HepG2 (cell line): ENCODE results near the gene ZNF678. TPM values are rescaled to one million over a fixed set of nuclear protein-coding genes. Genes with fewer than 3 reads are reported as not detected.

Experiments used
- ATAC-seq: fragments of 200-7000 bp; cut with Tn5 transposase; 3 replicates; pipeline ENCODE4 v1.9.1; 2020; ENCODE audit warnings: mild to moderate bottlenecking, moderate library complexity
- BruUV-seq: library from RNA; stranded (reverse); fragments of 400-500 nt; replicated peaks from 2 replicates; lab custom pipeline; 2021; lab: Mats Ljungman, UMichigan
- CTCF ChIA-PET: fragments of 300-600 bp; formaldehyde crosslinking; extraction: SDS; loops from one replicate; lab custom pipeline; 2021; ENCODE audit warnings: low total read pairs, inconsistent platforms, low intra/inter-chr PET ratio; lab: Yijun Ruan, JAX
- POLR2A ChIA-PET: fragments of 350-600 bp; sonication (Branson Sonifier 250); formaldehyde crosslinking; loops from one replicate; lab custom pipeline; 2020; ENCODE audit warnings: antibody characterized with exemption, inconsistent platforms; lab: Yijun Ruan, JAX
- DNase-seq: peaks from one replicate; pipeline ENCODE4 v3.0.0-alpha.2; 2015; ENCODE audit warnings: low spot score
- FAIRE-seq: peaks from 3 replicates; lab custom pipeline; 2011; peaks lifted over from hg19 to GRCh38; lab: Jason Lieb, UNC
- H2AFZ ChIP-seq: one replicate; pipeline ENCODE4 v1.6.1; 2011; ENCODE audit warnings: low read length, inconsistent platforms
- H3K27ac ChIP-seq: fragments of 300-600 bp; 3 replicates; pipeline ENCODE4 v1.8.0; 2011; ENCODE audit warnings: mixed run types, mild to moderate bottlenecking, mixed read lengths, low read length, inconsistent platforms; ENCODE audit not compliant: insufficient read depth; ENCODE audit errors: extremely low read length
- H3K27me3 ChIP-seq, 2 experiments: fragments of 200-600 bp in 1 of 2; 2 replicates in 1 of 2; 3 replicates in 1 of 2; pipeline versions ENCODE4 v1.6.0 to v1.8.0; 2011; ENCODE audit warnings: low read length in 2 of 2, mild to moderate bottlenecking in 2 of 2, moderate library complexity in 2 of 2, inconsistent platforms in 1 of 2; ENCODE audit not compliant: insufficient read depth in 2 of 2, control insufficient read depth in 1 of 2
- H3K36me3 ChIP-seq, 2 experiments: fragments of 200-600 bp in 1 of 2; replicated peaks in 1 of 2; 2 replicates in 1 of 2; 3 replicates in 1 of 2; pipeline versions ENCODE4 v1.5.1 to v1.8.0; 2011; ENCODE audit warnings: low read length in 2 of 2, inconsistent platforms in 1 of 2; ENCODE audit not compliant: insufficient read depth in 2 of 2, control insufficient read depth in 1 of 2
- H3K4me1 ChIP-seq: 2 replicates; pipeline ENCODE4 v1.5.1; 2012; ENCODE audit warnings: low read length, inconsistent platforms; ENCODE audit not compliant: insufficient read depth
- H3K4me2 ChIP-seq: 2 replicates; pipeline ENCODE4 v1.6.0; 2011; ENCODE audit warnings: low read depth, low read length, inconsistent platforms
- H3K4me3 ChIP-seq, 3 experiments: fragments of 200-600 bp in 1 of 3; sonication (generic), shearing (Covaris generic) in 1 of 3; replicated peaks in 1 of 3; 2 replicates each; pipeline ENCODE4 v1.5.1; 2011 to 2016; ENCODE audit warnings: low read length in 3 of 3, inconsistent platforms in 2 of 3, low read depth in 2 of 3, mild to moderate bottlenecking in 2 of 3, control low read depth in 1 of 3, mixed read lengths in 1 of 3; ENCODE audit not compliant: insufficient read depth in 1 of 3
- H3K79me2 ChIP-seq: one replicate; pipeline ENCODE4 v1.6.1; 2011; ENCODE audit warnings: low read length, inconsistent platforms; ENCODE audit not compliant: insufficient read depth
- H3K9ac ChIP-seq: 2 replicates; pipeline ENCODE4 v1.6.0; 2011; ENCODE audit warnings: mild to moderate bottlenecking, low read depth, low read length, inconsistent platforms; ENCODE audit not compliant: insufficient read depth
- H3K9me3 ChIP-seq: 2 replicates; pipeline ENCODE4 v1.5.1; 2012; ENCODE audit warnings: mild to moderate bottlenecking, low read length
- H4K20me1 ChIP-seq: 2 replicates; pipeline ENCODE4 v1.6.0; 2011; ENCODE audit warnings: inconsistent platforms, mild to moderate bottlenecking, low read length, moderate library complexity; ENCODE audit not compliant: insufficient read depth
- ARNT ChIP-seq: fragments of 450-650 bp; IDR thresholded peaks from 2 replicates; pipeline ENCODE4 v1.6.1; 2017
- CC2D1A ChIP-seq: sonication (generic); formaldehyde crosslinking; IDR thresholded peaks from 2 replicates; pipeline ENCODE4 v1.8.1; 2023; ENCODE audit warnings: mild to moderate bottlenecking, missing genetic modification reagents
- EP300 ChIP-seq, 3 experiments: sonication (generic) in 1 of 3; formaldehyde crosslinking in 1 of 3; IDR thresholded peaks; 2 replicates each; pipeline versions ENCODE4 v1.5.1 to v1.6.1; 2011 to 2020; ENCODE audit warnings: low read depth in 2 of 3, low read length in 2 of 3, borderline replicate concordance in 1 of 3, improper control_type of control experiment in 1 of 3, mild to moderate bottlenecking in 1 of 3, missing genetic modification reagents in 1 of 3, moderate library complexity in 1 of 3
- FOSL2 ChIP-seq: sonication (generic); formaldehyde crosslinking; IDR thresholded peaks from 2 replicates; pipeline ENCODE4 v1.4.0; 2020; ENCODE audit warnings: missing genetic modification reagents
- FOXA3 ChIP-seq: IDR thresholded peaks from 2 replicates; pipeline ENCODE4 v1.6.1; 2016; ENCODE audit warnings: missing genetic modification reagents, missing compliant biosample characterization
- HMGA1 ChIP-seq: sonication (generic); formaldehyde crosslinking; conservative IDR thresholded peaks from 2 replicates; pipeline ENCODE4 v1.4.0; 2020; ENCODE audit warnings: missing genetic modification reagents
- JUN ChIP-seq: sonication (generic); formaldehyde crosslinking; IDR thresholded peaks from 2 replicates; pipeline ENCODE4 v1.4.0; 2020; ENCODE audit warnings: mild to moderate bottlenecking, missing genetic modification reagents
- KLF12 ChIP-seq: sonication (generic); formaldehyde crosslinking; IDR thresholded peaks from 2 replicates; pipeline ENCODE4 v1.4.0; 2020; ENCODE audit warnings: missing genetic modification reagents, borderline replicate concordance
- NRL ChIP-seq: sonication (generic); formaldehyde crosslinking; IDR thresholded peaks from 2 replicates; pipeline ENCODE4 v1.5.0; 2020; ENCODE audit warnings: missing genetic modification reagents, mild to moderate bottlenecking, moderate library complexity, borderline replicate concordance
- PCBP2 ChIP-seq: fragments of 200-400 bp; formaldehyde crosslinking; optimal IDR thresholded peaks from 2 replicates; pipeline ENCODE3; 2018; ENCODE audit warnings: low read length, low read depth; ENCODE audit not compliant: poor library complexity, severe bottlenecking
- SALL2 ChIP-seq: sonication (generic); formaldehyde crosslinking; IDR thresholded peaks from 2 replicates; pipeline ENCODE4 v1.8.1; 2023; ENCODE audit warnings: mild to moderate bottlenecking, missing genetic modification reagents, inconsistent platforms
- TFDP1 ChIP-seq: IDR thresholded peaks from 2 replicates; pipeline ENCODE4 v1.6.1; 2016; ENCODE audit warnings: missing compliant biosample characterization, missing genetic modification reagents, borderline replicate concordance
- U2AF1 ChIP-seq: fragments of 200-400 bp; formaldehyde crosslinking; optimal IDR thresholded peaks from 2 replicates; pipeline ENCODE3; 2017; ENCODE audit warnings: mild to moderate bottlenecking, low read depth, low read length
- ZFP1 ChIP-seq: IDR thresholded peaks from 2 replicates; pipeline ENCODE4 v1.6.1; 2016
- ZNF256 ChIP-seq: sonication (generic); formaldehyde crosslinking; conservative IDR thresholded peaks from 2 replicates; pipeline ENCODE4 v1.4.0; 2020; ENCODE audit warnings: missing genetic modification reagents
- ZNF275 ChIP-seq: sonication (generic); formaldehyde crosslinking; IDR thresholded peaks from 2 replicates; pipeline ENCODE4 v1.8.0; 2022; ENCODE audit warnings: missing genetic modification reagents, mild to moderate bottlenecking, inconsistent platforms, borderline replicate concordance
- ZNF296 ChIP-seq: sonication (generic); formaldehyde crosslinking; conservative IDR thresholded peaks from 2 replicates; pipeline ENCODE4 v1.5.0; 2020; ENCODE audit warnings: mild to moderate bottlenecking, missing genetic modification reagents
- ZNF354B ChIP-seq: sonication (generic); formaldehyde crosslinking; IDR thresholded peaks from 2 replicates; pipeline ENCODE4 v1.8.0; 2022; ENCODE audit warnings: mild to moderate bottlenecking, missing genetic modification reagents
- ZNF766 ChIP-seq: sonication (generic); formaldehyde crosslinking; IDR thresholded peaks from 2 replicates; pipeline ENCODE4 v1.5.0; 2020; ENCODE audit warnings: missing genetic modification reagents, borderline replicate concordance
- ZSCAN22 ChIP-seq: sonication (generic); formaldehyde crosslinking; IDR thresholded peaks from 2 replicates; pipeline ENCODE4 v1.4.0; 2020; ENCODE audit warnings: mild to moderate bottlenecking, missing genetic modification reagents
- WGBS: methylation state at CpG from one replicate; pipeline ENCODE4 v1.1.6; 2017; ENCODE audit warnings: low lambda C conversion rate; 5-methylcytosine and 5-hydroxymethylcytosine counted together
- in situ Hi-C: cut with HindIII; loops from 2 replicates; pipeline ENCODE4 v1.10.0; 2017; ENCODE audit warnings: low pct_unique_long_range_greater_than_20kb; ENCODE audit not compliant: extremely low pct_ligation_motif_present
- intact Hi-C: fragments of 100-400 bp; cut with micrococcal nuclease; formaldehyde crosslinking; loops from one replicate; pipeline ENCODE4 v1.10.0; 2022; ENCODE audit not compliant: unreplicated experiment
- polyA plus RNA-seq, 8 experiments: library from polyadenylated mRNA; depleted of rRNA in 3 of 8; stranded (reverse) in 7 of 8; unstranded in 1 of 8; fragments of >200 nt; fragmentation: Illumina TruSeq in 4 of 8; extraction: Trizol in 4 of 8; gene quantifications; 2 replicates each; pipeline versions ENCODE4 v1.2.1 to v1.2.3, GENCODE V29; 2011 to 2016; ENCODE audit warnings: low read depth in 4 of 8, missing spikeins in 1 of 8, mixed read lengths in 1 of 8; ENCODE audit not compliant: insufficient read depth in 1 of 8
- total RNA-seq, 5 experiments: library from RNA; depleted of rRNA; stranded (reverse); fragments of >200 nt; fragmentation: Illumina TruSeq; extraction: Trizol; gene quantifications; 2 replicates each; pipeline ENCODE4 v1.2.3, GENCODE V29; 2016; ENCODE audit warnings: low read depth in 1 of 5

ZNF678 gene
- total and polyA plus RNA-seq, 2 of the 13 experiments (the other 11 are each of a cell fraction or from before 2014, with no cell fraction given) = 2.0 to 7.6 TPM

GRCh38 chr1:227613526-227613925, 50.2 kb downstream of the ZNF678 start (continued):
- TF ChIP-seq EP300 (IDR thresholded peaks at IDR 0.05; ENCODE audit: low read depth in 2 of 2, low read length in 2 of 2) (no peak), EP300 (CRISPR knock-in tag; IDR thresholded peaks at IDR 0.05; ENCODE audit: borderline replicate concordance) (no peak), CC2D1A (CRISPR knock-in tag) (no peak), JUN (no peak), ZNF275 (CRISPR knock-in tag) (no peak)

- H3K27ac ChIP-seq = no peak overlapping the region
- no peak for DNase-seq
- peaks cover 97% of the 10 kb centered on the region for H3K9me3 ChIP-seq
- no peak for ATAC-seq
- no peaks in the 10 kb centered on the region for H3K4me1 ChIP-seq
- no peak for FAIRE-seq
- TF ChIP-seq FOXA3 (CRISPR knock-in tag) (no peak), CC2D1A (CRISPR knock-in tag) (no peak), ZNF256 (CRISPR knock-in tag) (no peak), ZSCAN22 (no peak), HMGA1 (CRISPR knock-in tag) (no peak), ARNT (no peak), ZNF766 (CRISPR knock-in tag) (no peak), ZFP1 (CRISPR knock-in tag) (no peak), U2AF1 (no peak), ZNF354B (CRISPR knock-in tag) (no peak), TFDP1 (CRISPR knock-in tag) (no peak), ZNF296 (CRISPR knock-in tag) (no peak), KLF12 (no peak), FOSL2 (CRISPR knock-in tag) (no peak), SALL2 (no peak), NRL (CRISPR knock-in tag) (no peak), PCBP2 (no peak)
- TF ChIP-seq, all 625 proteins: peak for 0
- CTCF ChIA-PET = no interaction called here
- Histone ChIP-seq H3K4me2 (no peak overlapping the region), H3K4me3 (no peak overlapping the region), H3K9ac (no peak overlapping the region), H4K20me1 (no peaks in the 10 kb centered on the region), H3K36me3 (no peaks in the 10 kb centered on the region), H3K27me3 (no peaks in the 10 kb centered on the region), H3K79me2 (no peaks in the 10 kb centered on the region), H2AFZ (no peak overlapping the region)
- in situ Hi-C loops = no loop called here
- POLR2A ChIA-PET = no interaction called here
- intact Hi-C loops = no loop called here
- BruUV-seq = no TSS peak
- WGBS = 100% methylated on average over 1 of the region's 1 CpG
Measured at GRCh38 chr1:227621211-227621610, 57.9 kb downstream of the ZNF678 start.
